ENCODE data around the gene CAMSAP3.

DNA sequence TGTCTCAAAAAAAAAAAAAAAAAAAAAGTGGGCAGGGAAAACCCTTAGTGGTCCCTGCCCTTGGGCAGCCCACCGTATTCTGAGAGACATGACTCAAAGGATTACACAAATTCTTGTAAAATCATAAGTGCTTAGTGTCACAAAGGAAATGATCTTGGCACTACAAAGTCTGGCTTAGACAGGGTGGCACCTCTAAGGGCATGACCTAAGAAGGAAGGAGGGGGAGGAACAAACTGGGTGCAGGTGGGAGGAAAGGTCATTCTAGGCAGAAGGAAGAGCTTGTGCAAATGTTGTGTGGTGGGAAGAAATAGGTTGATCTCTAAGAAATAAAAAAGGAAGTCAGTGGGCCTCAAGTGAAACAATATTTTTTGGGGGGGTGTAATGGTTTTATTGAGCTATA, 49.8 kb upstream of the CAMSAP3 start:
- no peak for TF ChIP-seq GATA2 (IDR thresholded peaks at IDR 0.05; ENCODE audit: low read depth, low read length)
- TF ChIP-seq GATA3 (IDR thresholded peaks at IDR 0.05; ENCODE audit: low read depth, low read length), result no peak
